Loucy (cell line): ENCODE data around the gene MYO1D.
A peak's percentile ranks its signal among the peaks of the same experiment; 100 is the strongest.

Experiments used
- H2AFZ ChIP-seq: fragments of 200-600 bp; sonication (generic); 2 replicates; pipeline ENCODE4 v1.6.0; 2016; ENCODE audit warnings: antibody characterized with exemption, mild to moderate bottlenecking, low read length, moderate library complexity
- H3F3A ChIP-seq: fragments of 200-600 bp; 2 replicates; pipeline ENCODE4 v1.6.0; 2016; ENCODE audit warnings: antibody characterized with exemption, low read depth, mild to moderate bottlenecking
- H3K27me3 ChIP-seq: fragments of 200-600 bp; sonication (generic); 2 replicates; pipeline ENCODE4 v1.6.1; 2014; ENCODE audit warnings: low read length, mild to moderate bottlenecking; ENCODE audit not compliant: insufficient read depth, poor library complexity, severe bottlenecking
- H3K36me3 ChIP-seq: fragments of 200-600 bp; sonication (generic); 2 replicates; pipeline ENCODE4 v1.6.1; 2016; ENCODE audit warnings: low read length; ENCODE audit not compliant: insufficient read depth
- H3K4me1 ChIP-seq: fragments of 200-600 bp; sonication (generic); 2 replicates; pipeline ENCODE4 v1.5.1; 2014; ENCODE audit warnings: low read length, mild to moderate bottlenecking; ENCODE audit not compliant: insufficient read depth, poor library complexity, severe bottlenecking
- H3K4me2 ChIP-seq: fragments of 200-600 bp; sonication (generic); 2 replicates; pipeline ENCODE4 v1.6.0; 2014; ENCODE audit warnings: antibody characterized with exemption, low read length, low read depth, mild to moderate bottlenecking; ENCODE audit not compliant: poor library complexity, severe bottlenecking
- H3K4me3 ChIP-seq: fragments of 200-600 bp; sonication (generic); 2 replicates; pipeline ENCODE4 v1.5.1; 2014; ENCODE audit warnings: low read length, mild to moderate bottlenecking, mixed read lengths; ENCODE audit not compliant: poor library complexity, severe bottlenecking
- H3K79me2 ChIP-seq: fragments of 200-600 bp; sonication (generic); 2 replicates; pipeline ENCODE4 v1.6.1; 2014; ENCODE audit warnings: low read length; ENCODE audit not compliant: insufficient read depth
- H3K9ac ChIP-seq: fragments of 200-600 bp; sonication (generic); 2 replicates; pipeline ENCODE4 v1.6.0; 2014; ENCODE audit warnings: mild to moderate bottlenecking, low read depth, low read length, moderate library complexity; ENCODE audit not compliant: poor library complexity, severe bottlenecking
- H3K9me2 ChIP-seq: fragments of 200-600 bp; sonication (generic); replicated peaks from 2 replicates; pipeline ENCODE4 v1.6.1; 2016; ENCODE audit warnings: low read depth, low read length, mixed read lengths
- H3K9me3 ChIP-seq: fragments of 200-600 bp; sonication (generic); 2 replicates; pipeline ENCODE4 v1.6.1; 2014; ENCODE audit warnings: mild to moderate bottlenecking, antibody characterized with exemption, low read length, low read depth; ENCODE audit not compliant: insufficient read depth
- H4K20me1 ChIP-seq: fragments of 200-600 bp; sonication (generic); 2 replicates; pipeline ENCODE4 v1.6.0; 2014; ENCODE audit warnings: antibody characterized with exemption, low read length, mild to moderate bottlenecking; ENCODE audit not compliant: insufficient read depth, poor library complexity, severe bottlenecking
- CTCF ChIP-seq: fragments of 200-600 bp; sonication (generic); conservative IDR thresholded peaks from 2 replicates; pipeline ENCODE4 v1.5.1; 2014; ENCODE audit warnings: mild to moderate bottlenecking, antibody characterized with exemption, low read length
- EZH2phosphoT487 ChIP-seq: fragments of 200-600 bp; IDR thresholded peaks from 2 replicates; pipeline ENCODE4 v1.6.1; 2018; ENCODE audit warnings: antibody characterized with exemption, mild to moderate bottlenecking, moderate library complexity, borderline replicate concordance

Gene MYO1D

GRCh38 chr17:32484041-32484461 is 392.9 kb downstream of the MYO1D start:
- H4K20me1 ChIP-seq, result no peaks in the 10 kb centered on the region
- H3K79me2 ChIP-seq, result no peaks in the 10 kb centered on the region
- H3K27me3 ChIP-seq, result no peaks in the 10 kb centered on the region
- H2AFZ ChIP-seq, result no peak overlapping the region
- H3K9me2 ChIP-seq, result no peaks in the 10 kb centered on the region
- no peaks in the 10 kb centered on the region for H3K4me1 ChIP-seq
- H3F3A ChIP-seq, result no peaks in the 10 kb centered on the region
- no peak for TF ChIP-seq EZH2phosphoT487
- no peak for TF ChIP-seq CTCF
- peaks cover 27% of the 10 kb centered on the region; the same call in 1 of the 2 replicates for H3K36me3 ChIP-seq
- no peak overlapping the region for H3K9ac ChIP-seq
- H3K9me3 ChIP-seq, result no peaks in the 10 kb centered on the region
- no peak overlapping the region for H3K4me3 ChIP-seq
- no peak overlapping the region for H3K4me2 ChIP-seq

GRCh38 chr17:32483451-32484019 is 393.4 kb downstream of the MYO1D start:
- H2AFZ ChIP-seq, result no peak overlapping the region

GRCh38 chr17:32482568-32483320 is 394.2 kb downstream of the MYO1D start:
- Histone ChIP-seq H3K9me3 (no peaks in the 10 kb centered on the region), H3K4me2 (no peak overlapping the region), H3K36me3 (peaks cover 40% of the 10 kb centered on the region; the same call in 1 of the 2 replicates), H3K79me2 (no peaks in the 10 kb centered on the region), H2AFZ (no peak overlapping the region), H3K4me3 (no peak overlapping the region), H3K9me2 (no peaks in the 10 kb centered on the region), H4K20me1 (no peaks in the 10 kb centered on the region), H3K27me3 (no peaks in the 10 kb centered on the region), H3F3A (no peaks in the 10 kb centered on the region), H3K9ac (no peak overlapping the region), H3K4me1 (no peaks in the 10 kb centered on the region)
- TF ChIP-seq CTCF (no peak), EZH2phosphoT487 (no peak)

More at GRCh38 chr17:32483451-32484019, 393.4 kb downstream of the MYO1D start:
- Histone ChIP-seq H3F3A (no peaks in the 10 kb centered on the region), H3K4me1 (no peaks in the 10 kb centered on the region), H4K20me1 (no peaks in the 10 kb centered on the region), H3K4me2 (no peak overlapping the region), H3K9me2 (no peaks in the 10 kb centered on the region), H3K36me3 (peaks cover 32% of the 10 kb centered on the region; the same call in 1 of the 2 replicates), H3K27me3 (no peaks in the 10 kb centered on the region), H3K4me3 (no peak overlapping the region), H3K79me2 (no peaks in the 10 kb centered on the region), H3K9me3 (no peaks in the 10 kb centered on the region), H3K9ac (no peak overlapping the region)
- TF ChIP-seq CTCF (peak; percentile 62), EZH2phosphoT487 (no peak)
